Adrenal gland (tissue), 12 donors: ENCODE data around the gene MYOC. TPM values are rescaled to one million over a fixed set of nuclear protein-coding genes. Genes with fewer than 3 reads are reported as not detected.
"Not testable (repeated sequence)": the region's sequence is repeated elsewhere in the genome, so short reads cannot be mapped to it uniquely, and the experiment has no call there.

ENCODE experiments used
- DNase-seq, 7 donors: peaks; one replicate each; pipeline ENCODE4 v3.0.0-alpha.2; 2019 to 2020
- H3K27ac ChIP-seq, 5 donors: fragments of 200-600 bp; sonication (generic) in 4 of 5; 1 replicate in 3 of 5; 2 replicates in 2 of 5; pipeline versions ENCODE4 v1.5.1 to v1.8.0; 2016 to 2020; ENCODE audit warnings: mild to moderate bottlenecking in 1 of 5
- H3K27me3 ChIP-seq: fragments of 200-600 bp; 2 replicates; pipeline ENCODE4 v1.8.0; 2021
- H3K36me3 ChIP-seq, 2 donors: fragments of 200-600 bp; replicated peaks in 1 of 2; 1 replicate in 1 of 2; 2 replicates in 1 of 2; pipeline versions ENCODE4 v1.5.1 to v1.8.0; 2018 to 2022
- H3K4me1 ChIP-seq, 2 donors: fragments of 200-600 bp; replicated peaks in 1 of 2; 1 replicate in 1 of 2; 2 replicates in 1 of 2; pipeline versions ENCODE4 v1.5.1 to v1.8.0; 2018 to 2021
- H3K4me3 ChIP-seq, 4 donors: fragments of 200-600 bp; sonication (generic) in 3 of 4; one replicate each; pipeline ENCODE4 v1.5.1; 2016 to 2018
- H3K9me3 ChIP-seq, 3 donors: fragments of 200-600 bp; sonication (generic) in 1 of 3; replicated peaks in 1 of 3; 1 replicate in 2 of 3; 2 replicates in 1 of 3; pipeline versions ENCODE4 v1.5.1 to v1.8.0; 2016 to 2021
- POLR2A ChIP-seq, 2 donors: fragments of 450-650 bp; IDR thresholded peaks; one replicate each; pipeline ENCODE4 v1.6.1; 2017; ENCODE audit warnings: antibody characterized with exemption in 2 of 2, mild to moderate bottlenecking in 2 of 2, moderate library complexity in 1 of 2
- WGBS, 4 donors: extraction: QIAGEN DNeasy Blood & Tissue Kit in 2 of 4; methylation state at CpG; one replicate each; pipeline versions ENCODE4 v1.1.5 to v1.1.7; 2013 to 2017; 5-methylcytosine and 5-hydroxymethylcytosine counted together
- intact Hi-C, 2 donors: fragments of 100-400 bp; cut with DNase I; formaldehyde crosslinking; loops; one replicate each; pipeline versions ENCODE4 v1.14.1 to v1.15.0; 2022 to 2023
- polyA plus RNA-seq, 3 donors: library from polyadenylated mRNA; stranded (reverse); fragments of 200-250 nt in 2 of 3; fragments of 350-450 nt in 1 of 3; fragmentation: Illumina TruSeq in 1 of 3; extraction: RNeasy Lipid Tissue Mini Kit (QIAGEN cat#74804) in 1 of 3; gene quantifications; one replicate each; pipeline ENCODE4 v1.2.3, GENCODE V29; 2013 to 2014
- total RNA-seq, 9 donors: library from RNA; depleted of rRNA in 4 of 9; stranded (reverse); fragments of >200 nt in 4 of 9; fragments of 120-200 nt in 1 of 9; fragmentation: NEBNext Ultra II Directional in 1 of 9; extraction: Animal tissue kit (Norgen Biotek cat#: 25700) in 1 of 9; gene quantifications; one replicate each; pipeline versions ENCODE4 v1.1.0 to v1.2.4, GENCODE V29; 2013 to 2023
- TF ChIP-seq, protein P1 (sequence below), 6 experiments: fragments of 450-650 bp in 4 of 6; fragments of 200-600 bp in 2 of 6; sonication (generic) in 1 of 6; IDR thresholded peaks; 1 replicate in 5 of 6; 2 replicates in 1 of 6; pipeline versions ENCODE4 v1.5.1 to v1.8.0; 2016 to 2021; ENCODE audit warnings: antibody characterized with exemption in 6 of 6, mild to moderate bottlenecking in 2 of 6, moderate library complexity in 1 of 6
- donor health status: healthy with polysubstance abuse.
- donor health status: Bipolar disorder and iron deficiency.
- donor health status: DM: yes; HTN: yes; CAD: no.
- donor health status: DM: no; HTN: no; CAD: no.
- donor health status: DM: no; HTN: no; CAD: no.
- donor health status: DM: yes; HTN: yes; CAD: no.

The MYOC gene
- total and polyA plus RNA-seq, 12 donors = 0.06 to 2.1 (median 1.3) TPM; not detected in 2

DNA sequence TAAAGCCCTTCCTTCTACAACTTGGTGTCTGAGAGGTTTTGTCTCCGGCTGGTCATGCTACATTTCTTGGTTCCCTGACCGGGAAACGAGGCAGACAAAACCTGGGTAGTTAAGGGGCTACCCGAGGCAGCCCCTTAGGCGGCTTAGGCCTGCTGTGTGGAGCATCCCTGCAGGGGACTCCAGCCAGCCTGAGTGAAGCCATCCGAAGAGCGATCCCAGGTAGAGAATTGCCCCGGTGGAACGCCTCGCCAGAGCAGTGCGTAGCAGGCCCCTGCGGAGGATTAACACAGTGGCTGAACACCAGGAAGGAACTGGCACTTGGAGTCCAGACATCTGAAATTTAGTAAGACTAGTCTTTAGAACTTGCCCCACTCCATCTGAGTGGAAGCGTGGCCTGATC lies 51.6 kb downstream of the MYOC start:
- Histone ChIP-seq H3K27ac (no peak overlapping the region), H3K27me3 (no peaks in the 10 kb centered on the region), H3K4me3 (no peak overlapping the region), H3K36me3 (no peaks in the 10 kb centered on the region), H3K4me1 (no peaks in the 10 kb centered on the region), H3K9me3 (no peaks in the 10 kb centered on the region)
- TF ChIP-seq, protein P1, sequence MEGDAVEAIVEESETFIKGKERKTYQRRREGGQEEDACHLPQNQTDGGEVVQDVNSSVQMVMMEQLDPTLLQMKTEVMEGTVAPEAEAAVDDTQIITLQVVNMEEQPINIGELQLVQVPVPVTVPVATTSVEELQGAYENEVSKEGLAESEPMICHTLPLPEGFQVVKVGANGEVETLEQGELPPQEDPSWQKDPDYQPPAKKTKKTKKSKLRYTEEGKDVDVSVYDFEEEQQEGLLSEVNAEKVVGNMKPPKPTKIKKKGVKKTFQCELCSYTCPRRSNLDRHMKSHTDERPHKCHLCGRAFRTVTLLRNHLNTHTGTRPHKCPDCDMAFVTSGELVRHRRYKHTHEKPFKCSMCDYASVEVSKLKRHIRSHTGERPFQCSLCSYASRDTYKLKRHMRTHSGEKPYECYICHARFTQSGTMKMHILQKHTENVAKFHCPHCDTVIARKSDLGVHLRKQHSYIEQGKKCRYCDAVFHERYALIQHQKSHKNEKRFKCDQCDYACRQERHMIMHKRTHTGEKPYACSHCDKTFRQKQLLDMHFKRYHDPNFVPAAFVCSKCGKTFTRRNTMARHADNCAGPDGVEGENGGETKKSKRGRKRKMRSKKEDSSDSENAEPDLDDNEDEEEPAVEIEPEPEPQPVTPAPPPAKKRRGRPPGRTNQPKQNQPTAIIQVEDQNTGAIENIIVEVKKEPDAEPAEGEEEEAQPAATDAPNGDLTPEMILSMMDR (IDR thresholded peaks at IDR 0.05) = no peak
- no peak for TF ChIP-seq POLR2A (IDR thresholded peaks at IDR 0.05)
- no peak for DNase-seq
- WGBS, 4 donors = 82 to 100% (median 97%) methylated on average over 3 to 13 of the region's 13 CpGs
- intact Hi-C loops = no loop called here

DNA sequence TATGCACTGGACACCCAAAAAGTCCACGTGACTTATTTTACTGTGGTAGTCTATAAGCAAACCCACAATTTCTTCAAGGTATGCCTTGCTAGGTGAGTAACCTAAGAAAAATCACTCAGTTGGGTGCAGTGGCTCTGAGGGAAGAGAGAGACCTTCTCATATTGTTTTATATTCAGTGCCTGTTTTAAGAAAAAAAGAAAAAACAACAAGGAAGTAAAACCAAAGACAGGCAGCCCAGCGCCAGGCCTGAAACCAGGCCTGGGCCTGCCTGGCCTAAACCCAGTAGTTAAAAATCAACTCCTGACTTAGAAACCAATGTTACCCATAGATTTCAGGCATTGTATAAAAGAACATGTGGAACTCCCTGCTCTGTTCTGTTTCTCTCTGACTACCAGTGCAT lies 52.2 kb downstream of the MYOC start:
- H3K4me3 ChIP-seq, H3K4me1 ChIP-seq, DNase-seq, H3K36me3 ChIP-seq, intact Hi-C loops, H3K27ac ChIP-seq, H3K9me3 ChIP-seq, H3K27me3 ChIP-seq: not testable (repeated sequence)
- 92 to 100% (median 93%) methylated on average over 2 of the region's 2 CpGs for WGBS, 4 donors

DNA sequence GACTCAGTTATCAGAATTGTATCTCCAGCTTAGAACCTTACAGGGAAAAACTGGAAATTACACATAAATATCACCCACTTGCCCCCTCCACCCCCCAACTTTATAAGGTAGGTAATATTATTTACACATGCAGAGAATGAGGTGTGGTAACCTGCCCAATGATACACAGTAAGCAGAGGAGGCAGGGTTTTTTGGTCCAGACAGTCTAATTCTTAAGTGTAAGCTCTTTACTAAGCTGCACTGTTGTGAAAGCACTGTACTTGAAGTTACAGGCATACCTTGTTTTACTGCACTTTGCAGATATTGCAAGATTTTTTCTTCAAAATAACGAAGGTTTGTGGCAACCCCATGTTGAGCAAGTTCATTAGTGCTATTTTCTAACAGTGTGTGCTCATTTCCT lies 55.3 kb downstream of the MYOC start:
- Histone ChIP-seq H3K4me1 (no peaks in the 10 kb centered on the region), H3K36me3 (peaks cover 0 to 9% of the 10 kb centered on the region in 2 donors), H3K27ac (no peak overlapping the region), H3K4me3 (no peak overlapping the region), H3K9me3 (no peaks in the 10 kb centered on the region), H3K27me3 (no peaks in the 10 kb centered on the region)
- TF ChIP-seq, protein P1 (IDR thresholded peaks at IDR 0.05) = no peak
- no peak for TF ChIP-seq POLR2A (IDR thresholded peaks at IDR 0.05)
- no peak for DNase-seq
- intact Hi-C loops = no loop called here
- 57 to 77% (median 71%) methylated on average over 1 of the region's 1 CpG for WGBS, 4 donors

DNA sequence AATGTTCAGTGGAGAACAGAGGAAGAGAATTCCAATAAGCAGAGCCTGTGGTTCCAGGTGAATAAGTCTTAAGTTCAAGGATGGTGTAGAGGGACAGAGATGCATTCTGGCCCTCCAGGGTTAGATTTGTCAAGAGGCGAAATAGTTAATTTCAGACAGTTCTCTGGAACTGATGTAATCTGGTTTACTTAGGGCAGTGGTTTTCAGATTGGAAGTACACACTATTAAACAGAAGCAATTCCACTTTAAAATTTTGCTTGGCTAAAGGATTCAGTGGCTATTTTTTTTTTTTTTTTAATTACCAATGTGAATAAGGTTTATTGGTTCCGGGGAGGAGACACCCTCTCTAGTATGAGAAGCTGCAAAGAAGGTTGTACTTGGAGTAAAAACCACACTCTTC lies 55.8 kb downstream of the MYOC start:
- TF ChIP-seq, protein P1 (IDR thresholded peaks at IDR 0.05) = no peak
- TF ChIP-seq POLR2A (IDR thresholded peaks at IDR 0.05) = no peak
- peaks cover 0 to 14% of the 10 kb centered on the region in 2 donors for H3K36me3 ChIP-seq
- DNase-seq = no peak
- no peak overlapping the region for H3K4me3 ChIP-seq
- H3K27me3 ChIP-seq = no peaks in the 10 kb centered on the region
- H3K27ac ChIP-seq = no peak overlapping the region
- no peaks in the 10 kb centered on the region for H3K9me3 ChIP-seq
- WGBS, 4 donors = 91 to 96% (median 94%) methylated on average over 2 of the region's 2 CpGs
- no peaks in the 10 kb centered on the region for H3K4me1 ChIP-seq
- intact Hi-C loops = no loop called here

DNA sequence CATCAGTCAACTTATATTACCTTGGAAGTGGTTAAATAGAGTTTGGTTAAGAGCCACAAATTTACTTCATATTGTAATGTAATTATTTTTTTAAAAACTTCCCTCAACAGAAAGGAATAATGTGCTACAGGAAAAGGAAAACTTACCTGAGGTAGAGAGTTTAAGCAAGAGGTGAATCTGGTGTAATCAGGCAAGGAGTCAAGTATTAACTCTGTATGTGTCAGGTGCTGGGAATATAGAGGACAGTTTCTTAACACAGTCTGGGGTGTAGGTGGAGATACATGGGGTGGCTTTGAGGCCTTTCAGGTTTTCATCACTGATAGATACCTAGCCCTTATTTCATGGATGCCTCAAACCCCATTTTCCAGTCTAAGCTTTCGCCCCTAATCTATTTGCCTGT lies 56.4 kb downstream of the MYOC start:
- WGBS, 4 donors = 93 to 100% (median 98%) methylated on average over 1 of the region's 1 CpG
- no peaks in the 10 kb centered on the region for H3K27me3 ChIP-seq
- no peak overlapping the region for H3K27ac ChIP-seq
- H3K4me3 ChIP-seq = no peak overlapping the region
- H3K9me3 ChIP-seq = no peaks in the 10 kb centered on the region
- DNase-seq = no peak
- peaks cover 0 to 19% of the 10 kb centered on the region in 2 donors for H3K36me3 ChIP-seq
- TF ChIP-seq POLR2A (IDR thresholded peaks at IDR 0.05) = no peak
- TF ChIP-seq, protein P1 (IDR thresholded peaks at IDR 0.05) = no peak
- no peaks in the 10 kb centered on the region for H3K4me1 ChIP-seq
- intact Hi-C loops = no loop called here
